Epithelial cell of esophagus (primary cell): ENCODE results near the gene KCND3.

Experiments
- DNase-seq: peaks from one replicate; pipeline ENCODE4 v3.0.0; 2010; ENCODE audit warnings: low read depth
- H3K4me3 ChIP-seq: 2 replicates; pipeline ENCODE4 v1.5.1; 2011; ENCODE audit warnings: mild to moderate bottlenecking, low read length, control low read depth
- CTCF ChIP-seq: IDR thresholded peaks from 2 replicates; pipeline ENCODE4 v1.5.1; 2011; ENCODE audit warnings: low read depth, mild to moderate bottlenecking, low read length, control low read depth, inconsistent platforms; ENCODE audit not compliant: insufficient read depth; ENCODE audit errors: missing control alignments

Gene KCND3

DNA sequence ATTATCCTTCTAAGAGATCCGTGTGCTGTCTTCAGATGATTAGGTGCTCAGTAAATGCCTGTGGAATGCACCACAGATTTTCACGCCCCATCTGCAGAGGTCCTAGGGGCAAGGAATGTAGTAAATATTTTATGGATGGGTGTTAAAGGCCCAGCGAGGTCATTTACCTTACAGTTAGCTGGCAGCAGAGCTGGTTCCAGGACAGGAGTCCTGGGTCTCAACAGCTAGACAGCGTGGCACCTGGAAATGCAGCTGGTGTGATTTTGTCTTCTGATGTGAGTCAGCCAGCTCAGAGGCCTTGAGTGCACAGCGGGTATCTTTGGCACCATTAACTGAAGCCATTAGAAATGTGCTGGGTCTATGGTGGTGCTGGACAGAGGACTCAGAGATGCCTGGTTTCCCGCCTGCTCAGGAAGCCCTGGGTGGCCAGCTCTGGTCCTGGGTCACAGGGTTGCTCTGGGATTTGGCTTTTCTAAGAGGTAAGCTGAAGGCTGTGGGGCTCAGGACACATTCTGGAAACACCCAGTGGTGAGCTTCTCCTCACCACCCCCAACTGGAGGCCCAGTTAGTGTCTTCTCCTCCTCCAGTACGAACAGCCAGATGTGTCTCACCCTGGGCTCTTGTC lies 168.2 kb downstream of the KCND3 start:
- no peak for DNase-seq
- TF ChIP-seq CTCF: no peak
- no peak overlapping the region for H3K4me3 ChIP-seq

- no peak for DNase-seq
- no peak overlapping the region for H3K4me3 ChIP-seq
- no peak for TF ChIP-seq CTCF
Measured at GRCh38 chr1:111819566-111820263, 169.8 kb downstream of the KCND3 start.

- no peak overlapping the region for H3K4me3 ChIP-seq
- TF ChIP-seq CTCF: no peak
- DNase-seq: no peak
Measured at GRCh38 chr1:111818546-111818945, 170.9 kb downstream of the KCND3 start.

DNA sequence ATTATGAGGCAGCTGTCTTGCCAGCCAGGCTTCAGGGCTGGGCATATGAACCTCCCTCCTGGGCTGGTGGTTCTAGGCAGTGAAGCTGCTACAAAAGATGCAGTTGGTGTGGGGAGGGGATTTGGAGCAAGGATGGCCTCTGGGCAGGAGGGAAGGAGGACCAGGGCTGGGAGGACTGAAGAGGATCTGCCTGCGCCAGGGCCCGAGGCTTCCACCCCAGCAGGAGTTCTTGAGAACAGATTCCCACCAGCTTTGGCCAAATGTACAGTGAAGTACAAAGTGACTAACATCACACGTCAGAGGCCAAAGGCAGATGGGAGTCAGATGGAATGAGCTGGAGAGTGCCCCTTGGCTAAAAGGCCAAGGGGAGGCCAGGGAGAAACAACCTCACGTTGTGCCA lies 171.4 kb downstream of the KCND3 start:
- no peak for DNase-seq
- H3K4me3 ChIP-seq: no peak overlapping the region
- TF ChIP-seq CTCF: no peak

GRCh38 chr1:111814642-111815041 lies 174.8 kb downstream of the KCND3 start:
- no peak overlapping the region for H3K4me3 ChIP-seq
- TF ChIP-seq CTCF: no peak
- DNase-seq: no peak

GRCh38 chr1:111814305-111814628 lies 175.2 kb downstream of the KCND3 start:
- DNase-seq: no peak
- TF ChIP-seq CTCF: no peak
- H3K4me3 ChIP-seq: no peak overlapping the region
